Activated B cell treated with CpG ODN at 0.5 μM for 24 hours (primary cell): ENCODE results near the gene MYZAP. TPM values are rescaled to one million over a fixed set of nuclear protein-coding genes. Genes with fewer than 3 reads are reported as not detected.
A peak's percentile ranks its signal among the peaks of the same experiment; 100 is the strongest.

Experiments
- ATAC-seq: fragments of 200-7000 bp; cut with Tn5 transposase; one replicate; pipeline ENCODE4 v1.10.0; 2021; ENCODE audit warnings: low read depth, mild to moderate bottlenecking, moderate library complexity
- CTCF ChIA-PET: fragments of 350-600 bp; sonication (Branson Sonifier 250); formaldehyde crosslinking; loops from one replicate; lab custom pipeline; 2021; ENCODE audit warnings: antibody characterized with exemption; lab: Charles Lee
- POLR2A ChIA-PET: fragments of 350-600 bp; sonication (Branson Sonifier 250); formaldehyde crosslinking; loops from one replicate; lab custom pipeline; 2021; ENCODE audit warnings: antibody characterized with exemption; lab: Charles Lee
- DNase-seq: peaks from one replicate; pipeline ENCODE4 v3.0.0; 2022
- H3K27ac Mint-ChIP-seq: one replicate; pipeline ENCODE4 v1.8.0; 2020; ENCODE audit warnings: mixed read lengths
- H3K27me3 Mint-ChIP-seq: one replicate; pipeline ENCODE4 v1.8.0; 2021; ENCODE audit warnings: mixed read lengths
- H3K36me3 Mint-ChIP-seq: one replicate; pipeline ENCODE4 v1.8.0; 2021; ENCODE audit warnings: low read depth, mixed read lengths
- H3K4me1 Mint-ChIP-seq: one replicate; pipeline ENCODE4 v1.8.0; 2021; ENCODE audit warnings: mixed read lengths
- H3K4me3 Mint-ChIP-seq: one replicate; pipeline ENCODE4 v1.8.0; 2020; ENCODE audit warnings: mild to moderate bottlenecking, mixed read lengths
- H3K9me3 Mint-ChIP-seq: one replicate; pipeline ENCODE4 v1.8.0; 2020; ENCODE audit warnings: mixed read lengths
- intact Hi-C: fragments of 100-400 bp; cut with micrococcal nuclease; formaldehyde crosslinking; loops from one replicate; pipeline ENCODE4 v1.15.1; 2024
- total RNA-seq: library from RNA; stranded (reverse); gene quantifications from 2 replicates; pipeline ENCODE4 v1.2.3, GENCODE V29; 2022
- TF ChIP-seq, protein P1 (sequence below): fragments of 200-600 bp; IDR thresholded peaks from one replicate; pipeline ENCODE4 v1.8.0; 2022; ENCODE audit warnings: antibody characterized with exemption, mild to moderate bottlenecking

Gene MYZAP
- total RNA-seq, 1 donor from 2014 or later: 1.00 TPM

DNA sequence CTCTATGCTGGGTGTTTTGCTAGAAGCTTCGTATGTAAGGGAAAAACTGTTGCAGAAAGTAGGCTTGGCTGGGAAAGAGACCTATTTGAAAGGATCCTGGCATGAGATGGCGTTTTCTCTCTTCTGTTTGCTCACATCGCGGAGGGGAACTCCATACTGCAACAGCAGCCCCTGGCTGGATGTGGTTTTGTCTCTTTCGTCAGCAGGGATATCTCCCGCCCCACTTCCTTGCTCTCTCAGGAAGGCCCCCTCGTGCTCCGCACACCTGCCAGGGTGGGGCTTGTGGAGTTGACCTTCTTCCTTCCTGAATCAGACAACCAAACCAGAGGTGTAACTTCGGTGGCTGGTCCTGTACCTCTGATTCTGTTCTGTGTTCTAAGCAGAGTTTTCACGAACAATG, 26.4 kb upstream of the MYZAP start:
- no peaks in the 10 kb centered on the region for H3K27me3 Mint-ChIP-seq
- H3K36me3 Mint-ChIP-seq: no peaks in the 10 kb centered on the region
- peak overlapping the region; percentile 70 for H3K4me3 Mint-ChIP-seq
- peaks cover 51% of the 10 kb centered on the region for H3K4me1 Mint-ChIP-seq
- peak overlapping the region; percentile 27 for H3K27ac Mint-ChIP-seq
- ATAC-seq (peak; percentile 26), DNase-seq (no peak)
- no peaks in the 10 kb centered on the region for H3K9me3 Mint-ChIP-seq
- ChIA-PET CTCF (interaction anchor here (1.4 kb wide), 1 partner anchor 47 kb away, joined by 3 read pairs; no protein-coding TSS in a partner anchor), POLR2A (interaction anchor here (1.2 to 2.4 kb wide), 3 partner anchors 22 to 142 kb away, joined by 3 to 12 read pairs (median 8); partner anchors contain the start of gene POLR2M)
- TF ChIP-seq, protein P1, sequence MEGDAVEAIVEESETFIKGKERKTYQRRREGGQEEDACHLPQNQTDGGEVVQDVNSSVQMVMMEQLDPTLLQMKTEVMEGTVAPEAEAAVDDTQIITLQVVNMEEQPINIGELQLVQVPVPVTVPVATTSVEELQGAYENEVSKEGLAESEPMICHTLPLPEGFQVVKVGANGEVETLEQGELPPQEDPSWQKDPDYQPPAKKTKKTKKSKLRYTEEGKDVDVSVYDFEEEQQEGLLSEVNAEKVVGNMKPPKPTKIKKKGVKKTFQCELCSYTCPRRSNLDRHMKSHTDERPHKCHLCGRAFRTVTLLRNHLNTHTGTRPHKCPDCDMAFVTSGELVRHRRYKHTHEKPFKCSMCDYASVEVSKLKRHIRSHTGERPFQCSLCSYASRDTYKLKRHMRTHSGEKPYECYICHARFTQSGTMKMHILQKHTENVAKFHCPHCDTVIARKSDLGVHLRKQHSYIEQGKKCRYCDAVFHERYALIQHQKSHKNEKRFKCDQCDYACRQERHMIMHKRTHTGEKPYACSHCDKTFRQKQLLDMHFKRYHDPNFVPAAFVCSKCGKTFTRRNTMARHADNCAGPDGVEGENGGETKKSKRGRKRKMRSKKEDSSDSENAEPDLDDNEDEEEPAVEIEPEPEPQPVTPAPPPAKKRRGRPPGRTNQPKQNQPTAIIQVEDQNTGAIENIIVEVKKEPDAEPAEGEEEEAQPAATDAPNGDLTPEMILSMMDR: no peak
- intact Hi-C loops: no loop called here

DNA sequence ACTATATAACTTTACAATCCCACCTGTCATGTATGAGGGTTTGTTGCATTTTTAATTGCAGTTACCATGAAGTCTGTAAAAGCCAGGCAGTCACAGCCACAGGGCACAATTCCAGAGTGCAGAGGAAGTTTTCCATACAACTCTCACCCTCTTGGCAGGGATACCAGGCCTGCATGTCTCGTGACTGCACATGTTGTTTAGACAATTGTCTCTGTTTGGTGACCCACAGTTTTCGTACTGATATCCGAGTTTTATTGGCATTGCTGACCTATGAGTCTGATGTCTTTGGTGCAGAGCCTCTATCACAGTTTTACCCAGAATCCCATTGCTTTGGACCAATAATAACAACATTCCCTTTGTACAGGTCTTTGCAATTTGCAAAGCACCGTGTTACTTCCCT, 24.9 kb upstream of the MYZAP start:
- no peak overlapping the region for H3K27ac Mint-ChIP-seq
- ATAC-seq (no peak), DNase-seq (no peak)
- POLR2A ChIA-PET: interaction anchor here (1.2 kb wide), 1 partner anchor 21 kb away, joined by 3 read pairs; no protein-coding TSS in a partner anchor
- H3K36me3 Mint-ChIP-seq: no peaks in the 10 kb centered on the region
- H3K27me3 Mint-ChIP-seq: no peaks in the 10 kb centered on the region
- intact Hi-C loops: no loop called here
- CTCF ChIA-PET: interaction anchor here (0.8 kb wide), 1 partner anchor 294 kb away, joined by 3 read pairs; no protein-coding TSS in a partner anchor
- TF ChIP-seq, protein P1: no peak
- no peak overlapping the region for H3K4me3 Mint-ChIP-seq
- H3K9me3 Mint-ChIP-seq: no peaks in the 10 kb centered on the region
- peaks cover 37% of the 10 kb centered on the region for H3K4me1 Mint-ChIP-seq

DNA sequence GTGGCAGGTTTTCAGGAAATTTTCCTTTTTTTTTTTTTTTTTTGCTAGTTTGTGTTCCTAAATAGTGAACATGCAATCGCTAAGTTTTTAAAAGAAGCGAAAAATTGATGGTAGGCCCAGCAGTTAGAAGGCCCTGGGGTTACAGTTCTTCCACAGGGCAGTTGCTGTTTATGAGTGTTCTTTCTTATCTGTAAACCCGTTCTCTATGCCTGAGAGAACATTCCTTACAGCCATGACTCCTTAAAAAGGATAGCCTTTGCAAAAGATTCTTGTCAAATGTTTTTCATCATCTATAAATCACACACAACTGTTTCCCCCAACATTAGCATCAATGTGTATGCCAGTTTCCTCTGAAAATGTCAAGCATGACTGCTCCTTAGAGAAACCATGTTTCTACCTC, 23.8 kb upstream of the MYZAP start:
- H3K27me3 Mint-ChIP-seq: no peaks in the 10 kb centered on the region
- ChIA-PET CTCF (no interaction called here), POLR2A (no interaction called here)
- H3K4me1 Mint-ChIP-seq: peaks cover 34% of the 10 kb centered on the region
- DNase-seq (no peak), ATAC-seq (no peak)
- TF ChIP-seq, protein P1: no peak
- no peak overlapping the region for H3K27ac Mint-ChIP-seq
- no peaks in the 10 kb centered on the region for H3K36me3 Mint-ChIP-seq
- intact Hi-C loops: no loop called here
- H3K9me3 Mint-ChIP-seq: no peaks in the 10 kb centered on the region
- no peak overlapping the region for H3K4me3 Mint-ChIP-seq

DNA sequence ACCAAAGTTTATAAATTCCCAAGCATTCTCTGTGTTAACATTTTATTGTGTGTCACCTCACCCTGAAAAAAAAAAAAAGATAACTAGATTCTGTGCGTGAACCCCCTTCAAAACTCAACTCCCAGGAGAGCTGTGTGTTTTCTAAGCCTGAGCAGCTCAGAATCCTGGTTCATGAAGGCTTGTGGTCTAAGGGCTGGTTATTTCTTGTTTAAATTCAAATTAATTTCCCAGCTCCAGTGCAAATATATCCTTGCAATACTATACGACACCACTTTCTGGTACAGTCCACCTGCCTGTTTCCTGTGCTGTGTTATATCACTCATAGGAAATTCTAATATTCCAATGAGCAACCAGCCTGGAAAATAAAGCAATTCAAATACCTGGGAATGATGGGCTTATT, 23.4 kb upstream of the MYZAP start:
- Mint-ChIP-seq H3K9me3 (no peaks in the 10 kb centered on the region), H3K36me3 (no peaks in the 10 kb centered on the region), H3K27me3 (no peaks in the 10 kb centered on the region), H3K4me3 (no peak overlapping the region), H3K27ac (no peak overlapping the region), H3K4me1 (peaks cover 32% of the 10 kb centered on the region)
- DNase-seq (no peak), ATAC-seq (no peak)
- TF ChIP-seq, protein P1: no peak
- ChIA-PET CTCF (no interaction called here), POLR2A (no interaction called here)
- intact Hi-C loops: no loop called here

DNA sequence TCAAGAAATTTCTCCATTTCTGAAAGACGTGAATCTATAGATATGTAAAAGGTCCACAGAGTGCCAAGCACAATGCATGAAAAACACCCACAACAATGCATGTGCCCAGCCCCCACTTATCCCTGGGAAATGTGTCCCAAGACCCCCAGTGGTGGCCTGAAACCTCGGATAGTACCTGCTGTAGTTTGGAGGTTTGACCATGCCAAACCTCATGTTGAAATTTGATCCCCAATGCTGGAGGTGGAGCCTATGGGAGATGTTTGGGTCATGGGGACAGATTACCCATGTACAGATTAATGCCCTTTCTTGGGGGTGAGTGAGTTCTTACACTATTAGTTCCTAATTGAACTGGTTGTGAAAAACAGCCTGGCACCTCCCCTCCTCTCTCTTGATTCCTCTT, 21.4 kb upstream of the MYZAP start:
- no peak overlapping the region for H3K4me3 Mint-ChIP-seq
- intact Hi-C loops: no loop called here
- DNase-seq: no peak
- H3K27me3 Mint-ChIP-seq: no peaks in the 10 kb centered on the region
- TF ChIP-seq, protein P1: no peak
- H3K36me3 Mint-ChIP-seq: no peaks in the 10 kb centered on the region
- ChIA-PET CTCF (no interaction called here), POLR2A (no interaction called here)
- no peak overlapping the region for H3K27ac Mint-ChIP-seq
- no peaks in the 10 kb centered on the region for H3K9me3 Mint-ChIP-seq
- ATAC-seq: no peak
- peaks cover 23% of the 10 kb centered on the region for H3K4me1 Mint-ChIP-seq
